ENCODE data around the gene LRIG1.

DNA sequence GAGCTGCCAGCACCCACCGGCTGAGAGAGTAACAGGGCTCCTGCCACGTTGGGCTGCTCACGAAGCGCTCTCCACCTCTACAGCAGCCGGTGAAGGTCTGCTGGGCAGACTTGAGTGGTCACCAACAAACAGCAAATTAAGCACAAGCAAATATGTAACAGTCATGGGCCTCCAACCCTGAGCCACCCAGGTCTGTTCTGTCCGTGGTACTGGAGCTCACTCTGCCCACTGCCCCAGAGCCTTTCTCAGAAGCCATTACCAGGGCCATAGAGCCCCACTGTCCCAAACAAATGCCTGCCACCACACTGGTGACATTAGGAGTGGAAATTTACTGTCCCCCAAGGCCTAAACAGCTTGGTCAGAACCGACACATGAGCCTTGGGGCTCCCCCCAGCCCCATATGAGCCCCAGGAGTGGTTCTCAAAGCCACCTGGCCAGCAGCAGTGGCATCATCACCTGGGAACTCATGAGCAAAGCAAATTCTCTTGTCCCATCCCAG, 56.6 kb downstream of the LRIG1 start:
- TF ChIP-seq, protein P1, sequence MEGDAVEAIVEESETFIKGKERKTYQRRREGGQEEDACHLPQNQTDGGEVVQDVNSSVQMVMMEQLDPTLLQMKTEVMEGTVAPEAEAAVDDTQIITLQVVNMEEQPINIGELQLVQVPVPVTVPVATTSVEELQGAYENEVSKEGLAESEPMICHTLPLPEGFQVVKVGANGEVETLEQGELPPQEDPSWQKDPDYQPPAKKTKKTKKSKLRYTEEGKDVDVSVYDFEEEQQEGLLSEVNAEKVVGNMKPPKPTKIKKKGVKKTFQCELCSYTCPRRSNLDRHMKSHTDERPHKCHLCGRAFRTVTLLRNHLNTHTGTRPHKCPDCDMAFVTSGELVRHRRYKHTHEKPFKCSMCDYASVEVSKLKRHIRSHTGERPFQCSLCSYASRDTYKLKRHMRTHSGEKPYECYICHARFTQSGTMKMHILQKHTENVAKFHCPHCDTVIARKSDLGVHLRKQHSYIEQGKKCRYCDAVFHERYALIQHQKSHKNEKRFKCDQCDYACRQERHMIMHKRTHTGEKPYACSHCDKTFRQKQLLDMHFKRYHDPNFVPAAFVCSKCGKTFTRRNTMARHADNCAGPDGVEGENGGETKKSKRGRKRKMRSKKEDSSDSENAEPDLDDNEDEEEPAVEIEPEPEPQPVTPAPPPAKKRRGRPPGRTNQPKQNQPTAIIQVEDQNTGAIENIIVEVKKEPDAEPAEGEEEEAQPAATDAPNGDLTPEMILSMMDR (IDR thresholded peaks at IDR 0.05; ENCODE audit: poor library complexity): no peak
- TF ChIP-seq EZH2phosphoT487 (IDR thresholded peaks at IDR 0.05; ENCODE audit: low read depth, severe bottlenecking, unreplicated experiment) (no peak), EZH2 (IDR thresholded peaks at IDR 0.05; ENCODE audit: borderline replicate concordance) (no peak)
